T47D (cell line): ENCODE data around the gene LLGL2.
A peak's percentile ranks its signal among the peaks of the same experiment; 100 is the strongest.
"Not testable (repeated sequence)": the region's sequence is repeated elsewhere in the genome, so short reads cannot be mapped to it uniquely, and the experiment has no call there.

Experiments used
- DNase-seq, 2 experiments: peaks; one replicate each; pipeline versions ENCODE4 v3.0.0 to v3.0.0-alpha.2; 2011 to 2012; ENCODE audit warnings: low read depth in 1 of 2, low spot score in 1 of 2
- JUND ChIP-seq: IDR thresholded peaks from 2 replicates; pipeline ENCODE4 v1.6.1; 2012; ENCODE audit warnings: low read depth
- in situ Hi-C: cut with HindIII; loops from 2 replicates; pipeline ENCODE4 v1.10.0; 2016; ENCODE audit warnings: low sequenced_read_pairs, low pct_unique_long_range_greater_than_20kb

Gene LLGL2

GRCh38 chr17:75587675-75588595 lies 62.4 kb downstream of the LLGL2 start, which contains the start of gene MYO15B:
MYO15B (plus strand) TSS chr17:75587800; CDS start chr17:75588058, 258 bp downstream.
- TF ChIP-seq JUND: no peak
- DNase-seq: no peak
- in situ Hi-C loops: no loop called here

- peak in 1 of 2 experiments; percentile 30 for DNase-seq
- in situ Hi-C loops: no loop called here
- no peak for TF ChIP-seq JUND
Measured at GRCh38 chr17:75588596-75589011, 63.1 kb downstream of the LLGL2 start.

GRCh38 chr17:75589012-75589918 lies 63.8 kb downstream of the LLGL2 start:
- DNase-seq: peak; percentile 94 to 100
- TF ChIP-seq JUND: no peak
- in situ Hi-C loops: no loop called here

- in situ Hi-C loops: no loop called here
- TF ChIP-seq JUND: no peak
- DNase-seq: no peak
Measured at GRCh38 chr17:75589919-75590303, 64.4 kb downstream of the LLGL2 start.

GRCh38 chr17:75590314-75590761 lies 64.8 kb downstream of the LLGL2 start:
- TF ChIP-seq JUND: no peak
- in situ Hi-C loops: no loop called here

GRCh38 chr17:75590849-75591721 lies 65.6 kb downstream of the LLGL2 start:
- DNase-seq: no peak
- TF ChIP-seq JUND: no peak
- in situ Hi-C loops: no loop called here

More at GRCh38 chr17:75590314-75590761, 64.8 kb downstream of the LLGL2 start:
- no peak for DNase-seq

GRCh38 chr17:75591722-75592302 lies 66.3 kb downstream of the LLGL2 start:
- in situ Hi-C loops: no loop called here
- TF ChIP-seq JUND: no peak
- DNase-seq: no peak

GRCh38 chr17:75592348-75593020 lies 67.0 kb downstream of the LLGL2 start:
- no peak for TF ChIP-seq JUND
- in situ Hi-C loops: no loop called here
- no peak for DNase-seq

- DNase-seq, in situ Hi-C loops: not testable (repeated sequence)
Measured at GRCh38 chr17:75593430-75593829, 67.9 kb downstream of the LLGL2 start.

GRCh38 chr17:75594499-75595283 lies 69.2 kb downstream of the LLGL2 start:
- in situ Hi-C loops: no loop called here
- TF ChIP-seq JUND: no peak
- no peak for DNase-seq
